HEK293T (cell line): ENCODE measurements around the gene TMEM72.

Experiments used
- ARNT ChIP-seq: fragments of 450-650 bp; IDR thresholded peaks from 2 replicates; pipeline ENCODE4 v1.6.1; 2017; ENCODE audit warnings: mild to moderate bottlenecking
- BHLHE40 ChIP-seq: fragments of 450-650 bp; IDR thresholded peaks from 2 replicates; pipeline ENCODE4 v1.6.1; 2016; ENCODE audit warnings: mild to moderate bottlenecking, moderate library complexity, borderline replicate concordance
- FOXM1 ChIP-seq: fragments of 450-650 bp; IDR thresholded peaks from 2 replicates; pipeline ENCODE4 v1.6.1; 2017; ENCODE audit warnings: mild to moderate bottlenecking, borderline replicate concordance
- NFRKB ChIP-seq: fragments of 450-650 bp; IDR thresholded peaks from 2 replicates; pipeline ENCODE4 v1.6.1; 2016; ENCODE audit warnings: mild to moderate bottlenecking, moderate library complexity
- SP1 ChIP-seq: fragments of 450-650 bp; IDR thresholded peaks from 2 replicates; pipeline ENCODE4 v1.6.1; 2017
- SUZ12 ChIP-seq: fragments of 450-650 bp; IDR thresholded peaks from 2 replicates; pipeline ENCODE4 v1.6.1; 2016; ENCODE audit warnings: mild to moderate bottlenecking
- TARDBP ChIP-seq: fragments of 450-650 bp; IDR thresholded peaks from 2 replicates; pipeline ENCODE4 v1.6.1; 2016
- ZNF384 ChIP-seq: fragments of 450-650 bp; IDR thresholded peaks from 2 replicates; pipeline ENCODE4 v1.6.1; 2016

DNA sequence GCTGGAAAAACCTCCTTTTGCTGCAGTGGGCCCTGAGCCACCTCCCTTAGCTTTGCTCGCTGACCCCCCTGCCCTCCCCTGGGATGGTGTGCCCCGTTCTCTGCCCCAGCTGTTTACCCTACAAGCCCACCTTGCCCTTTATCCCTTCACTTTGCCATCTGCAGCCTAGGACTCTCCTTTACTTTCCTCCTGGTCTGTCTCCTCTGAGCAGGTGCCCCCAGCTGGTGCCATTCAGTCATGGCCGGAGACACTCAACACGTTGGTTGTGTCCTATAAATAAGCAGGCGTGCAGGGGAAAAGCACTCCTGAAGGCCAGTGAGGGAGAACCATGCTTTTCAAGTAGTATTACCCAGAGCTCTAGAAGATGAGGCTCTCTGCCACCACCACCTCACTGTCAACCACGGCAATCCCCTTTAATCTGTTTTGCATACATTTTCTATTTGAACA, 54.5 kb downstream of the TMEM72 start:
- TF ChIP-seq SP1: no peak
- TF ChIP-seq ARNT: no peak
- no peak for TF ChIP-seq SUZ12
- TF ChIP-seq BHLHE40: no peak
- TF ChIP-seq FOXM1: no peak
- TF ChIP-seq ZNF384: no peak
- TF ChIP-seq NFRKB: no peak
- TF ChIP-seq TARDBP: no peak
